Parathyroid adenoma (tissue), 2 donors: ENCODE results near the gene STX8.

ENCODE experiments used
- H2AFZ ChIP-seq: fragments of 300-600 bp; sonication (generic); one replicate; pipeline ENCODE4 v1.7.0; 2017; ENCODE audit warnings: antibody characterized with exemption, mild to moderate bottlenecking
- H3K27ac ChIP-seq: fragments of 300-600 bp; sonication (generic); one replicate; pipeline ENCODE4 v1.7.0; 2017
- H3K27me3 ChIP-seq: fragments of 300-600 bp; sonication (generic); one replicate; pipeline ENCODE4 v1.7.0; 2017; ENCODE audit warnings: low read length; ENCODE audit not compliant: control insufficient read depth, insufficient read depth
- H3K36me3 ChIP-seq: fragments of 300-600 bp; sonication (generic); one replicate; pipeline ENCODE4 v1.7.0; 2017; ENCODE audit warnings: low read length; ENCODE audit not compliant: control insufficient read depth, insufficient read depth
- H3K4me1 ChIP-seq: fragments of 300-600 bp; sonication (generic); one replicate; pipeline ENCODE4 v1.7.0; 2017; ENCODE audit warnings: control low read depth
- H3K4me2 ChIP-seq: fragments of 300-600 bp; sonication (generic); one replicate; pipeline ENCODE4 v1.7.0; 2017; ENCODE audit warnings: low read length
- H3K4me3 ChIP-seq: fragments of 300-600 bp; sonication (generic); one replicate; pipeline ENCODE4 v1.7.0; 2017; ENCODE audit warnings: low read depth, low read length
- H3K79me2 ChIP-seq: fragments of 300-600 bp; sonication (generic); one replicate; pipeline ENCODE4 v1.7.0; 2017; ENCODE audit warnings: control low read depth
- H3K9ac ChIP-seq: fragments of 300-600 bp; sonication (generic); one replicate; pipeline ENCODE4 v1.7.0; 2017; ENCODE audit warnings: mild to moderate bottlenecking
- H3K9me3 ChIP-seq: fragments of 300-600 bp; sonication (generic); one replicate; pipeline ENCODE4 v1.7.0; 2017; ENCODE audit warnings: low read length; ENCODE audit not compliant: control insufficient read depth
- CTCF ChIP-seq: fragments of 300-600 bp; sonication (generic); IDR thresholded peaks from one replicate; pipeline ENCODE4 v1.7.0; 2017; ENCODE audit warnings: antibody characterized with exemption, mild to moderate bottlenecking
- donor health status: primary hyperparathyroidism.

The STX8 gene

GRCh38 chr17:9445424-9445823 lies 130.2 kb downstream of the STX8 start:
- no peak for TF ChIP-seq CTCF

GRCh38 chr17:9444687-9445086 lies 130.9 kb downstream of the STX8 start:
- H3K4me1 ChIP-seq: no peaks in the 10 kb centered on the region
- H3K4me2 ChIP-seq: no peak overlapping the region
- no peak overlapping the region for H3K27ac ChIP-seq
- H2AFZ ChIP-seq: no peak overlapping the region
- H3K27me3 ChIP-seq: no peaks in the 10 kb centered on the region
- H3K36me3 ChIP-seq: no peaks in the 10 kb centered on the region
- no peaks in the 10 kb centered on the region for H3K79me2 ChIP-seq
- no peaks in the 10 kb centered on the region for H3K9me3 ChIP-seq
- H3K4me3 ChIP-seq: no peak overlapping the region
- TF ChIP-seq CTCF: no peak
- H3K9ac ChIP-seq: no peak overlapping the region

More at GRCh38 chr17:9445424-9445823, 130.2 kb downstream of the STX8 start:
- Histone ChIP-seq H3K4me3 (no peak overlapping the region), H2AFZ (no peak overlapping the region), H3K4me2 (no peak overlapping the region), H3K36me3 (no peaks in the 10 kb centered on the region), H3K27ac (no peak overlapping the region), H3K9me3 (no peaks in the 10 kb centered on the region), H3K79me2 (no peaks in the 10 kb centered on the region), H3K9ac (no peak overlapping the region), H3K4me1 (no peaks in the 10 kb centered on the region), H3K27me3 (no peaks in the 10 kb centered on the region)

- Histone ChIP-seq H3K9me3 (no peaks in the 10 kb centered on the region), H3K9ac (no peak overlapping the region), H3K27me3 (no peaks in the 10 kb centered on the region), H3K4me3 (no peak overlapping the region), H3K4me1 (no peaks in the 10 kb centered on the region), H3K79me2 (no peaks in the 10 kb centered on the region), H2AFZ (no peak overlapping the region), H3K27ac (no peak overlapping the region), H3K4me2 (no peak overlapping the region), H3K36me3 (no peaks in the 10 kb centered on the region)
- TF ChIP-seq CTCF: no peak
These were observed 131.8 kb downstream of the STX8 start for GRCh38 chr17:9443811-9444210.

GRCh38 chr17:9439851-9440250 lies 135.8 kb downstream of the STX8 start:
- no peak overlapping the region for H2AFZ ChIP-seq
- TF ChIP-seq CTCF: no peak
- H3K4me3 ChIP-seq: no peak overlapping the region
- no peaks in the 10 kb centered on the region for H3K27me3 ChIP-seq
- no peaks in the 10 kb centered on the region for H3K79me2 ChIP-seq
- H3K4me1 ChIP-seq: no peaks in the 10 kb centered on the region
- H3K9ac ChIP-seq: no peak overlapping the region
- no peak overlapping the region for H3K4me2 ChIP-seq
- no peaks in the 10 kb centered on the region for H3K9me3 ChIP-seq
- no peak overlapping the region for H3K27ac ChIP-seq
- H3K36me3 ChIP-seq: no peaks in the 10 kb centered on the region

GRCh38 chr17:9436630-9437029 lies 139.0 kb downstream of the STX8 start:
- H3K79me2 ChIP-seq: no peaks in the 10 kb centered on the region
- H3K4me3 ChIP-seq: no peak overlapping the region
- no peaks in the 10 kb centered on the region for H3K36me3 ChIP-seq
- no peaks in the 10 kb centered on the region for H3K9me3 ChIP-seq
- H3K4me2 ChIP-seq: no peak overlapping the region
- TF ChIP-seq CTCF: no peak
- H3K27ac ChIP-seq: no peak overlapping the region
- H3K4me1 ChIP-seq: no peaks in the 10 kb centered on the region
- no peak overlapping the region for H3K9ac ChIP-seq
- H2AFZ ChIP-seq: no peak overlapping the region
- H3K27me3 ChIP-seq: no peaks in the 10 kb centered on the region
